AG04450 (cell line): ENCODE results near the gene GGA2. TPM values are rescaled to one million over a fixed set of nuclear protein-coding genes. Genes with fewer than 3 reads are reported as not detected.
"Not testable (repeated sequence)": the region's sequence is repeated elsewhere in the genome, so short reads cannot be mapped to it uniquely, and the experiment has no call there.

Source experiments
- CTCF ChIA-PET: fragments of 300-600, 350-600 bp; formaldehyde crosslinking; extraction: SDS; loops from one replicate; lab custom pipeline; 2022; ENCODE audit warnings: antibody characterized with exemption, inconsistent platforms; lab: Charles Lee
- POLR2A ChIA-PET: fragments of 350-600 bp; formaldehyde crosslinking; extraction: SDS; loops from one replicate; lab custom pipeline; 2021; ENCODE audit warnings: antibody characterized with exemption, inconsistent platforms; lab: Yijun Ruan, JAX
- DNase-seq: peaks from one replicate; pipeline ENCODE4 v3.0.0-alpha.2; 2011; ENCODE audit warnings: low read depth, low spot score
- H3K27ac ChIP-seq: one replicate; pipeline ENCODE4 v1.5.1; 2012; ENCODE audit warnings: low read depth, low read length, control low read depth
- H3K27me3 ChIP-seq: one replicate; pipeline ENCODE4 v1.6.0; 2012; ENCODE audit warnings: low read length; ENCODE audit not compliant: control insufficient read depth, insufficient read depth
- H3K4me3 ChIP-seq: 2 replicates; pipeline ENCODE4 v1.5.1; 2011; ENCODE audit warnings: mild to moderate bottlenecking, low read depth, low read length, control low read depth
- H3K9me3 ChIP-seq: 2 replicates; pipeline ENCODE4 v1.5.1; 2012; ENCODE audit warnings: low read length; ENCODE audit not compliant: control insufficient read depth, insufficient read depth
- polyA plus RNA-seq: library from polyadenylated mRNA; depleted of rRNA; stranded (reverse); fragments of >200 nt; gene quantifications from 2 replicates; pipeline ENCODE4 v1.2.3, GENCODE V29; 2011
- TF ChIP-seq, protein P1 (sequence below): IDR thresholded peaks from 2 replicates; pipeline ENCODE4 v1.5.1; 2011; ENCODE audit warnings: low read depth, low read length, control low read depth, inconsistent platforms

The GGA2 gene
- polyA plus RNA-seq, 1 experiment: 42.5 TPM

DNA sequence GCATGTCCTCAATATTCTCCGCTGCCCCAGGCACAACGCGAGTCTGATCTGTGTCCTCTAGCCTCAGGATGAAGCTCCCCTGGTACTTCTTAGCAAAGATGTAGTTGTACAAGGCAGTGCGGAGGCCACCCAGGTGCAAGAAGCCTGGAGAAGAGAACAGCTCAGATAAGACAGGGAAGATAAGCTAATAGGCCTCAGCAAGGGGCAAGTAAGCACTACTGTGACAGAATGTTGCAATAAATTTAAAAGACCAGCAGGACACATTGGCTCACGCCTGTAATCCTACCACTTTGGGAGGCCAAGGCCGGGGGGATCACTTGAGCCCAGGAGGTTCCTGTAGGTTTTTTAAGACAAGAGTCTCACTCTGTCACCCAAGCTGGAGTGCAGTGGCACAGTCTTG, 41.9 kb upstream of the GGA2 start:
- ChIA-PET POLR2A (no interaction called here), CTCF (interaction anchor here (0.6 kb wide), 1 partner anchor 25 kb away, joined by 5 read pairs; no protein-coding TSS in a partner anchor)
- no peaks in the 10 kb centered on the region for H3K27me3 ChIP-seq
- TF ChIP-seq, protein P1, sequence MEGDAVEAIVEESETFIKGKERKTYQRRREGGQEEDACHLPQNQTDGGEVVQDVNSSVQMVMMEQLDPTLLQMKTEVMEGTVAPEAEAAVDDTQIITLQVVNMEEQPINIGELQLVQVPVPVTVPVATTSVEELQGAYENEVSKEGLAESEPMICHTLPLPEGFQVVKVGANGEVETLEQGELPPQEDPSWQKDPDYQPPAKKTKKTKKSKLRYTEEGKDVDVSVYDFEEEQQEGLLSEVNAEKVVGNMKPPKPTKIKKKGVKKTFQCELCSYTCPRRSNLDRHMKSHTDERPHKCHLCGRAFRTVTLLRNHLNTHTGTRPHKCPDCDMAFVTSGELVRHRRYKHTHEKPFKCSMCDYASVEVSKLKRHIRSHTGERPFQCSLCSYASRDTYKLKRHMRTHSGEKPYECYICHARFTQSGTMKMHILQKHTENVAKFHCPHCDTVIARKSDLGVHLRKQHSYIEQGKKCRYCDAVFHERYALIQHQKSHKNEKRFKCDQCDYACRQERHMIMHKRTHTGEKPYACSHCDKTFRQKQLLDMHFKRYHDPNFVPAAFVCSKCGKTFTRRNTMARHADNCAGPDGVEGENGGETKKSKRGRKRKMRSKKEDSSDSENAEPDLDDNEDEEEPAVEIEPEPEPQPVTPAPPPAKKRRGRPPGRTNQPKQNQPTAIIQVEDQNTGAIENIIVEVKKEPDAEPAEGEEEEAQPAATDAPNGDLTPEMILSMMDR: no peak
- H3K9me3 ChIP-seq: peaks cover 3% of the 10 kb centered on the region; the same call in 1 of the 2 replicates
- H3K4me3 ChIP-seq: no peak overlapping the region
- DNase-seq: no peak
- no peak overlapping the region for H3K27ac ChIP-seq

- no peak overlapping the region for H3K27ac ChIP-seq
- ChIA-PET CTCF (interaction anchor here (0.6 to 1.0 kb wide), 3 partner anchors 11 to 185 kb away, joined by 3 read pairs; no protein-coding TSS in a partner anchor), POLR2A (no interaction called here)
- H3K27me3 ChIP-seq: no peaks in the 10 kb centered on the region
- no peak for DNase-seq
- TF ChIP-seq, protein P1: no peak
- no peaks in the 10 kb centered on the region for H3K9me3 ChIP-seq
- H3K4me3 ChIP-seq: no peak overlapping the region
These were observed 39.6 kb upstream of the GGA2 start for GRCh38 chr16:23549938-23550337.

DNA sequence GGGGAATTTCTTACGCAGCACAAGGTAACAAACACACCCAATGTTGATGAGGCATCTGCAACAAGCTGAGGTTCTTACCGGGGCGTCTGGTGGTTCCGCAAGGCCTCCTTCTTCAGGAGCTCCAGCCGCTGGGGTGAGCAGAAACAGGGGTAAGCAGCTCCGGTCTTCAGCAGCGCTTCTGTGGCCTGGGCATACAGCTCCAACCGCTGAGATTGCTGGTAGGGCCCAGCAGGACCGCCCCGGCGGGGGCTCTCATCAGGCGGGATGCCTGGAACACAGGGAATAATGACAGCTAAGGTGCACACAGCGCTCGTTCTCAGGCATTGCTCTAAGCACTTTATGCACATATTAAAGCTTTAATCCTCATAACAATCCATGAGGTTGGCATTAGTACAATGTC, 34.1 kb upstream of the GGA2 start:
- H3K4me3 ChIP-seq: no peak overlapping the region
- TF ChIP-seq, protein P1: no peak
- POLR2A ChIA-PET: interaction anchor here (0.5 kb wide), 1 partner anchor 30 kb away, joined by 3 read pairs; no protein-coding TSS in a partner anchor
- CTCF ChIA-PET: no interaction called here
- no peak overlapping the region for H3K27ac ChIP-seq
- H3K9me3 ChIP-seq: no peaks in the 10 kb centered on the region
- no peak for DNase-seq
- no peaks in the 10 kb centered on the region for H3K27me3 ChIP-seq

DNA sequence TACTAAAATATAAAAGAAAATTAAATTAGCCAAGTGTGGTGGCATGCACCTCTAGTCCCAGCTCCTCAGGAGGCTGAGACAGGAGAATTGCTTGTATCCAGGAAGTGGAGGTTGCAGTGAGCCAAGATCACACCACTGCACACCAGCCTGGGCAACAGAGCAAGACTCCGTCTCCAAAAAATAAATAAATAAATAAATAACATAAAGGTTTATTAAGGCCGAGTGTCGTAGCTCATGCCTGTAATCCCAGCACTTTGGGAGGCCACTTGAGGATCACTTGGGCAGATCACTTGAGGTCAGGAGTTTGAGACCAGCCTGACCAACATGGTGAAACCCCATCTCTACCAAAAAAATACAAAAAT, 30.5 kb upstream of the GGA2 start:
- H3K27ac ChIP-seq, H3K9me3 ChIP-seq, POLR2A ChIA-PET, H3K4me3 ChIP-seq, DNase-seq, H3K27me3 ChIP-seq: not testable (repeated sequence)
- CTCF ChIA-PET: interaction anchor here (3.4 kb wide), 1 partner anchor 17 kb away, joined by 20 read pairs; the partner anchor contains the start of genes EARS2 and UBFD1

- ChIA-PET POLR2A (no interaction called here), CTCF (interaction anchor here (0.6 to 3.4 kb wide), 3 partner anchors 10 to 135 kb away, joined by 3 to 20 read pairs (median 3); partner anchors contain the start of genes EARS2 and UBFD1)
- Histone ChIP-seq H3K4me3 (no peak overlapping the region), H3K9me3 (no peaks in the 10 kb centered on the region; the same call in 1 of the 2 replicates), H3K27me3 (no peaks in the 10 kb centered on the region), H3K27ac (no peak overlapping the region)
- DNase-seq: no peak
- TF ChIP-seq, protein P1: no peak
These were observed 29.9 kb upstream of the GGA2 start for GRCh38 chr16:23539984-23540816.
